CD14-positive monocyte (primary cell): ENCODE results near the gene SULT1E1. TPM values are rescaled to one million over a fixed set of nuclear protein-coding genes. Genes with fewer than 3 reads are reported as not detected.

Source experiments
- DNase-seq, 3 donors: peaks; one replicate each; pipeline ENCODE4 v3.0.0-alpha.2; 2011 to 2022
- H2AFZ ChIP-seq: 2 replicates; pipeline ENCODE4 v1.6.0; 2012; ENCODE audit warnings: mild to moderate bottlenecking, low read depth, low read length, inconsistent platforms; ENCODE audit not compliant: insufficient read depth, poor library complexity, severe bottlenecking
- H3K27ac ChIP-seq, 2 donors: 1 replicate in 1 of 2; 2 replicates in 1 of 2; pipeline ENCODE4 v1.5.1; 2012 to 2013; ENCODE audit warnings: low read length in 2 of 2, control low read depth in 1 of 2, inconsistent platforms in 1 of 2, low read depth in 1 of 2, mild to moderate bottlenecking in 1 of 2
- H3K27me3 ChIP-seq, 2 donors: one replicate each; pipeline versions ENCODE4 v1.6.0 to v1.6.1; 2011 to 2013; ENCODE audit warnings: low read length in 2 of 2; ENCODE audit not compliant: control insufficient read depth in 2 of 2, insufficient read depth in 2 of 2
- H3K36me3 ChIP-seq, 2 donors: replicated peaks in 1 of 2; 1 replicate in 1 of 2; 2 replicates in 1 of 2; pipeline versions ENCODE4 v1.5.1 to v1.6.1; 2012 to 2013; ENCODE audit warnings: low read length in 2 of 2, control low read depth in 1 of 2, inconsistent platforms in 1 of 2, mild to moderate bottlenecking in 1 of 2; ENCODE audit not compliant: insufficient read depth in 2 of 2, control insufficient read depth in 1 of 2
- H3K4me1 ChIP-seq, 2 donors: 1 replicate in 1 of 2; 2 replicates in 1 of 2; pipeline versions ENCODE4 v1.5.1 to v1.6.1; 2012 to 2013; ENCODE audit warnings: low read length in 2 of 2, control low read depth in 1 of 2, inconsistent platforms in 1 of 2, mild to moderate bottlenecking in 1 of 2, moderate library complexity in 1 of 2; ENCODE audit not compliant: insufficient read depth in 2 of 2, control insufficient read depth in 1 of 2
- H3K4me2 ChIP-seq: replicated peaks from 2 replicates; pipeline ENCODE3; 2012; ENCODE audit warnings: low read length, moderate library complexity, mild to moderate bottlenecking; ENCODE audit not compliant: poor library complexity, severe bottlenecking; ENCODE audit errors: extremely low read depth
- H3K4me3 ChIP-seq, 3 experiments: fragments of 200-600 bp in 1 of 3; sonication (generic) in 1 of 3; replicated peaks in 1 of 3; 1 replicate in 2 of 3; 2 replicates in 1 of 3; pipeline ENCODE4 v1.5.1; 2011 to 2013; ENCODE audit warnings: low read length in 3 of 3, mild to moderate bottlenecking in 3 of 3, control low read depth in 2 of 3, low read depth in 2 of 3, inconsistent platforms in 1 of 3, moderate library complexity in 1 of 3
- H3K79me2 ChIP-seq: 2 replicates; pipeline ENCODE4 v1.6.0; 2012; ENCODE audit warnings: mild to moderate bottlenecking, control low read depth, inconsistent platforms, low read length, moderate library complexity; ENCODE audit not compliant: insufficient read depth
- H3K9ac ChIP-seq: 2 replicates; pipeline ENCODE4 v1.6.0; 2017; ENCODE audit warnings: low read length, mild to moderate bottlenecking; ENCODE audit not compliant: insufficient read depth, poor library complexity, severe bottlenecking
- H3K9me3 ChIP-seq, 2 donors: replicated peaks in 1 of 2; 1 replicate in 1 of 2; 2 replicates in 1 of 2; pipeline versions ENCODE4 v1.5.1 to v1.6.1; 2012 to 2013; ENCODE audit warnings: low read length in 2 of 2, control low read depth in 1 of 2; ENCODE audit not compliant: control insufficient read depth in 1 of 2, insufficient read depth in 1 of 2
- H4K20me1 ChIP-seq: 2 replicates; pipeline ENCODE4 v1.6.0; 2012; ENCODE audit warnings: mild to moderate bottlenecking, low read length, control low read depth, moderate library complexity; ENCODE audit not compliant: insufficient read depth
- H3K27ac Mint-ChIP-seq, 7 donors: one replicate each; pipeline ENCODE4 v1.8.0; 2020; ENCODE audit warnings: mild to moderate bottlenecking in 7 of 7, mixed read lengths in 7 of 7, moderate library complexity in 6 of 7, inconsistent platforms in 2 of 7
- H3K27me3 Mint-ChIP-seq, 3 donors: one replicate each; pipeline ENCODE4 v1.8.0; 2021 to 2022; ENCODE audit warnings: low read depth in 3 of 3, mild to moderate bottlenecking in 3 of 3, mixed read lengths in 3 of 3, moderate library complexity in 3 of 3, inconsistent platforms in 1 of 3
- H3K36me3 Mint-ChIP-seq, 2 donors: one replicate each; pipeline ENCODE4 v1.8.0; 2020; ENCODE audit warnings: mixed read lengths in 2 of 2, inconsistent platforms in 1 of 2, mild to moderate bottlenecking in 1 of 2
- H3K4me1 Mint-ChIP-seq: one replicate; pipeline ENCODE4 v1.8.0; 2020; ENCODE audit warnings: mild to moderate bottlenecking, mixed read lengths
- H3K4me3 Mint-ChIP-seq, 2 donors: one replicate each; pipeline ENCODE4 v1.8.0; 2020; ENCODE audit warnings: mild to moderate bottlenecking in 2 of 2, mixed read lengths in 2 of 2, moderate library complexity in 1 of 2
- H3K9me3 Mint-ChIP-seq, 7 donors: one replicate each; pipeline ENCODE4 v1.8.0; 2020 to 2022; ENCODE audit warnings: mixed read lengths in 7 of 7, mild to moderate bottlenecking in 6 of 7, moderate library complexity in 6 of 7, inconsistent platforms in 2 of 7
- CTCF ChIP-seq: fragments of 200-600 bp; IDR thresholded peaks from one replicate; pipeline ENCODE4 v1.8.0; 2022; ENCODE audit warnings: antibody characterized with exemption, mild to moderate bottlenecking
- WGBS: methylation state at CpG from one replicate; pipeline ENCODE4 v1.1.5; 2013; ENCODE audit warnings: missing lambda C conversion rate; ENCODE audit not compliant: insufficient coverage; 5-methylcytosine and 5-hydroxymethylcytosine counted together
- intact Hi-C, 2 donors: fragments of 100-400 bp; cut with micrococcal nuclease; formaldehyde crosslinking; loops; one replicate each; pipeline versions ENCODE4 v1.15.0 to v1.15.1; 2023
- polyA plus RNA-seq, 3 donors: library from polyadenylated mRNA; depleted of rRNA in 1 of 3; unstranded in 2 of 3; stranded (reverse) in 1 of 3; fragments of 300-500 nt in 2 of 3; fragments of >200 nt in 1 of 3; fragmentation: Illumina TruSeq in 2 of 3; gene quantifications; 1 replicate in 2 of 3; 2 replicates in 1 of 3; pipeline ENCODE4 v1.2.3, GENCODE V29; 2012 to 2021

SULT1E1 gene
- polyA plus RNA-seq, 3 donors, result not detected

DNA sequence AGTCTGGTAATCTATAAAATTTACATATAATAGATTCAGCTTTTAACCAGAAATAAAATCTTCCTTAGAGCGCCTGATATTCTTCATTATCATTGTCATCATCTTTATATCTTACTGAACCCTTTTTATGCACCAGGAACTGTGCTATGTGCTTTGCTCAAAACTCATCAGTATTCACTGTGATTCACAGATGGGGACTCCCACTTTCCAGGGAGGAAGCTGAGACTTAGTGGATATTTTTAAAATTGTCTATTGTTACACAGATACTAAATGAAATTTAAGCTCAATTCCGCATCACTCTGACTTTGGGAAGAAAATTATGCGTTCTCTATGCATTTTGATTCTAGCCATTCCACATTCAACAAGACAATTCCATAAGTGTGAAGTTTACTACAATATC lies 34.8 kb upstream of the SULT1E1 start:
- Histone ChIP-seq H3K9ac (no peak overlapping the region), H3K4me2 (no peak overlapping the region), H3K79me2 (no peaks in the 10 kb centered on the region), H4K20me1 (no peaks in the 10 kb centered on the region), H3K9me3 (no peaks in the 10 kb centered on the region), H3K27me3 (peaks cover 0 to 2% of the 10 kb centered on the region in 2 donors), H3K4me3 (no peak overlapping the region), H3K4me1 (no peaks in the 10 kb centered on the region), H2AFZ (no peak overlapping the region), H3K27ac (no peak overlapping the region), H3K36me3 (no peaks in the 10 kb centered on the region)
- Mint-ChIP-seq H3K4me1 (no peaks in the 10 kb centered on the region), H3K27me3 (peaks cover 7 to 8% (median 7%) of the 10 kb centered on the region in 3 donors), H3K9me3 (no peaks in the 10 kb centered on the region), H3K36me3 (no peaks in the 10 kb centered on the region), H3K27ac (no peak overlapping the region), H3K4me3 (no peak overlapping the region)
- DNase-seq, result no peak
- no CpG with 5 or more reads among the region's 3 CpGs for WGBS
- intact Hi-C loops, result no loop called here
- TF ChIP-seq CTCF, result no peak

DNA sequence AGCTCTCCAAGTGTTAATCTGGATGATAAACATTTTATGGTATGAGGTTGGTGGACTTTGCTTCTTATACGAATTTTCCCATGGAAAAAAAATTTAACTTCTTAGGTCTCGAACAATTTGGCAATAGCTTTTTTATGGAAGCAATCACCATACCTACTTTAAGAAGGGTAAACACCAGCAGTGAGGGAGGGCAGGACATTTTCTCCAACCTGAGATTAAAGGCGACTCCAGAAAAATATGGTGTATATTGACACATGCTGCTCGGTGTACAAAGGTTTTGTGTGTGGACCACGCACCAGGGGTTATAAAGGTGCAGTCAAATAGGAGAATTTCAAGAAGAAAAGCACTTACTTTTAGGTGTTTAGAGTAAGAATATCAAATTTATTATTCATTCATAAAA lies 34.2 kb upstream of the SULT1E1 start:
- Histone ChIP-seq H3K27ac (no peak overlapping the region), H3K27me3 (peaks cover 0 to 2% of the 10 kb centered on the region in 2 donors), H3K79me2 (no peaks in the 10 kb centered on the region), H2AFZ (no peak overlapping the region), H3K4me1 (no peaks in the 10 kb centered on the region), H3K36me3 (no peaks in the 10 kb centered on the region), H3K9ac (no peak overlapping the region), H4K20me1 (no peaks in the 10 kb centered on the region), H3K4me2 (no peak overlapping the region), H3K4me3 (no peak overlapping the region), H3K9me3 (no peaks in the 10 kb centered on the region)
- Mint-ChIP-seq H3K27me3 (peaks cover 7 to 8% (median 7%) of the 10 kb centered on the region in 3 donors), H3K4me3 (no peak overlapping the region), H3K36me3 (no peaks in the 10 kb centered on the region), H3K27ac (no peak overlapping the region), H3K4me1 (no peaks in the 10 kb centered on the region), H3K9me3 (no peaks in the 10 kb centered on the region)
- intact Hi-C loops, result no loop called here
- no CpG with 5 or more reads among the region's 5 CpGs for WGBS
- no peak for TF ChIP-seq CTCF
- DNase-seq, result no peak
